Renal pelvis (tissue), 12 donors: Measurements from ENCODE around the gene BRIP1. TPM values are rescaled to one million over a fixed set of nuclear protein-coding genes. Genes with fewer than 3 reads are reported as not detected.
"Not testable (repeated sequence)": the region's sequence is repeated elsewhere in the genome, so short reads cannot be mapped to it uniquely, and the experiment has no call there.

Experiments
- DNase-seq: peaks from one replicate; pipeline ENCODE4 v3.0.0-alpha.2; 2013
- long read RNA-seq, 16 experiments: transcript quantifications; one replicate each; lab custom pipeline, GENCODE V29; 2026
- polyA plus RNA-seq, 3 donors: library from polyadenylated mRNA; unstranded; fragments of 120-200 nt; gene quantifications; one replicate each; pipeline ENCODE4 v1.2.1, GENCODE V29; 2013; ENCODE audit not compliant: insufficient read length in 3 of 3

Gene BRIP1
- polyA plus RNA-seq = 10 to 100 TPM in 2 of 3 donors, 1 to 10 TPM in 1; 9.5 to 14.3 (median 13.0) TPM
- long read RNA-seq, donor 1 = 0 reads
- long read RNA-seq, donor 2 = 0 reads
- long read RNA-seq, donor 3, full-length matches to known transcripts = 1 of 1 reads
- long read RNA-seq, donor 3, partial matches to known transcripts = 0 of 1 reads
- long read RNA-seq, donor 3, other reads (novel, unspliced or antisense) = 0 of 1 reads
- long read RNA-seq, donor 4 = 0 reads
- long read RNA-seq, donor 5 = 0 reads
- long read RNA-seq, donor 6 = 0 reads
- long read RNA-seq, donor 7 = 0 reads
- long read RNA-seq, donor 8 = 0 reads
- long read RNA-seq, donor 9 = 0 reads
- long read RNA-seq, donor 10 = 0 reads
- long read RNA-seq, donor 11 = 0 reads
- long read RNA-seq, donor 12, full-length matches to known transcripts = 2 of 2 reads
- long read RNA-seq, donor 12, partial matches to known transcripts = 0 of 2 reads
- long read RNA-seq, donor 12, other reads (novel, unspliced or antisense) = 0 of 2 reads
- long read RNA-seq, donor 13 = 0 reads
- long read RNA-seq, donor 14 = 0 reads
- long read RNA-seq, donor 15 = 0 reads
- long read RNA-seq, donor 16, full-length matches to known transcripts = 1 of 1 reads
- long read RNA-seq, donor 16, partial matches to known transcripts = 0 of 1 reads
- long read RNA-seq, donor 16, other reads (novel, unspliced or antisense) = 0 of 1 reads

- DNase-seq = peak; percentile 97
Measured at GRCh38 chr17:61862975-61863800, at the start of gene BRIP1. BRIP1 (minus strand) TSS chr17:61863528; CDS start chr17:61861539, 1,989 bp downstream.

- no peak for DNase-seq
Measured at GRCh38 chr17:61908292-61909037, 45.1 kb upstream of the BRIP1 start.

DNA sequence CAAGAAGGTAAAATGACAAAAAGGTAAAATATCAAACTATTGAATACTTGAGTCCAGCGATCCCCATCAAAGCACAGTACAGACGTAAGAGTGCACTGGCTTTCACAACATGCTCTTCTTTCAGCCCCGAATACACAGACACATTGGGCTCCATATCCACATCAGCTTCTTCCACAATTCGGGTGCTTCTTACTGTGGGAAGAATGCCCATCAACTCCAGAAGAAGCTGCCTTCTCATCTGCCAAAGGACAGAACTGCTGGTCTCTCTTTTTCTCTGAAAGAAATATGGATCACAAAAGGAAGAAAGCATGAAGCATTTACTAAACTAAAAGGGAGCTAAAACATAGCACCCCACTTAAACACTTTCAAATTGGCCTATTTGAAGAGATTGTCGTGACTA is 44.0 kb upstream of the BRIP1 start:
- DNase-seq = no peak

DNA sequence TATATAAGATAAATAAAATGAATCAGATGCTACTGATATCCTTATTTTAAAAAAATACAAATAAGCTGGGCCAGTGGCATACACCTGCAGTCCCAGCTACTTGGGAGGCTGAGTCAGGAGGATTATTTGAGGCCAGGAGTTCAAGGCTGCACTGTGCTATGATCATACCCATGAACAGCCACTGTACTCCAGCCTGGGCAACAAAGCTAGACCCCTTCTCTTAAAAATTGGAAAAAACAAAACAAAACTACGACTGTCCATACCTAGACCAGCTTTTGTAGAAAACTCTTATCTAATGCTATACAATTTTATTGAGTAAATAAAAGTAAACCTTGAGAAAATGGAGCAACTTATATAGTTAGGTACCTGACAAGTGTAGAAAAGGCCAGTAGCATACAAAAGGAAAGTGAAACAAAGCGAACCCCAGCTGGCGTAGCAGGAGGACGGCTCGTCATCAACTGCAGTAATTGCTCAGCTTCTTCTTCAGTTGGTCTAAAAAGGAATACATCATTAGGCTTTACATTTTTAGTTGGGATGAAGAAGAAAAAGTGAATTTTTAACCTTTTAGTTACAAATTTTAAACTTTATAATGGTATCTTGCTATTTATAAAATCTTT is 40.9 kb upstream of the BRIP1 start:
- DNase-seq = no peak

DNA sequence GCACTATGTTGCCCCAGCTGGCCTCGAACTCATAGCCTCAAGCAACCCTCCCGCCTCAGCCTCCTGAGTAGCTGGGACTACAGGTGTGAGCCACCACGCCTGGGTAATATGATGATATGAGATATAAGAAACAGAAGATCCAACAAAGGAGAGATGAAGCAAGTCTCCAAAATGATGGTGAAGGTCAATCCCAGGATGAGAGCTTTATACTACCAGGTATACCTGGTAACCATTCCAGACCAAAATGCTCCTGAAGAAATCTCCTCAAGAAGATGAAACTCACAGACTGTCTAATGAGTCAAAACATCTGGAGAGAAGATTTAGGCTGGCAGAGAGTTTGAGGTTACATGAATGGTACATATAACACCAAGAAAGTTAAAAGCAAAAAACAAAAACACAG is 39.9 kb upstream of the BRIP1 start:
- DNase-seq = no peak

DNA sequence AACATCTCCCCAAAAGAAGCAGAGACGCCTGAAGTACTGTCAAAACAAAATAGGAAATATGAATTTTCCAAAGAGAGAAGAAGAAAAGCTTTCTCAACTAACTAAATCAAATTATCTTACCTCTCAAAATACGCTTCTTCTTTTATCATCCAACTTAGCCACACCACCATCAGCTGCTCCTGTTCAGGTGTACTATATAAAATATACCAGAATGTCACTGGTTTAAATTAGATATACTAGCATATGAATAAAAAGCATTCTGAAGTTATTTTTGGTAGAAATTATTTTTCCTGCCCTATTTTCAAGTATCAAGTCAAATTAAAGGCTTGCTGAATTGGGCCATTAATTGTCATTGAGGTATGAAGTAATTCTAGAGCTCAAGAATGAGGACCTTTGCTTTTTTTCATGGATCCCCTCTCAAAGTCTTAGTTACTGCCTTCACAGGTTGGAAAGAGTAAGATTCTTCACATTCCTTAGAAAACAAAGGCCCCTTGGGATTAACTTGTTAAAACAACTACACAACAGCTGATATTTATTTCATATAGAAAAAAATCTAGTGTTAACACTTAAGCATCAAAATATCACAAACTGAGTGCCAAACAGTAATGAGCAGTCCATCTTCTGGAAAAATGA is 34.3 kb upstream of the BRIP1 start:
- DNase-seq = no peak

DNA sequence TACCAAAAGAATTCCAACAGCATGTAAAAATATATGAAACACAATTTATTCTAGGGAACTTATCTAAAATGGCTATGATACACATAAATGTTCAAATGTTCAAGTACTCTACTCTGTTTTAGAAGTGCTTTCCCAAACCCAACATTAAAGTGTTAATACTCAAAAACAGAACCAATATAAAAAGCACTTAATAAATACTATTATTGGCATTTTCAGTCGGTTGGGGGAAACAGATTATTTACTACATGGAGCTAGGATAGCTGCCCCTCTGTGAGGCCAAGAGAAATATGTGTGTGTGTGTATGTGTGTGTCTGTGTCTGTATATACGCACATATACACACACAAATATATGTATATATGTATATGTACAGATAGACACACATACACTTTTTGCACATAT is 32.1 kb upstream of the BRIP1 start:
- DNase-seq = no peak

GRCh38 chr17:61894310-61894709 is 31.0 kb upstream of the BRIP1 start:
- not testable (repeated sequence) for DNase-seq

DNA sequence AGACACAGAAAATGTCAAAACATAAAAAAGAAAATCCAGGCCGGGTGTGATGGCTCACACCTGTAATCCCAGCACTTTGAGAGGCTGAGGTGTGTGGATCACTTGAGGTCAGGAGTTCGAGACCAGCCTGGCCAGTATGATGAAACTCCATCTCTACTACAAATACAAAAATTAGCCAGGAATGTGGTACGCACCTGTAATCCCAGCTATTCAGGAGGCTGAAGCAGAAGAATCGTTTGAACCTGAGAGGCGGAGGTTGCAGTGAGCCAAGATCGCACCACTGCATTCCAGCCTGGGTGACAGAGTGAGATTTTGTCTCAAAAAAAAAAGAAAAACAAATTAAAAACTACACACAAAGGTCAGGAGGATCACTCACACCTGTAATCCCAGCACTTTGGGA is 24.4 kb upstream of the BRIP1 start:
- DNase-seq = not testable (repeated sequence)

GRCh38 chr17:61885865-61886264 is 22.5 kb upstream of the BRIP1 start:
- not testable (repeated sequence) for DNase-seq

DNA sequence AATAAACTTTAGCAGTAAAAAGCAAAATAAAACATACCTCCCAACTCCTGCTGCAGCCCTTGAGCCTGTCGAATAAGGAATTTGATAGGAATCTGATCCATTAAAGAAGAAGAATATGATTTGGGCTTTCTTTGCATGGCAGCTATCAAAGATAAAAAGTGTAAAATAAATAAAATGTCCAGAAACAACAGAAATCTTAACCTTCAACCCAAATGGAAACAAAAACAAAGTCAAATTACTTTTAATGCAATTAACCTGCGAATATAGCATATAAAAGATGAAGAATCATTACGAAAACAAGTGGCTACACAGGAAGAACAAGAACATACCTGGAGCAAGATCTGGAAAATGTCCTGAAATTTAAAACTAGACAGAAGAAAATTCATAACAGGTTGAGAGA is 21.5 kb upstream of the BRIP1 start:
- DNase-seq = no peak

DNA sequence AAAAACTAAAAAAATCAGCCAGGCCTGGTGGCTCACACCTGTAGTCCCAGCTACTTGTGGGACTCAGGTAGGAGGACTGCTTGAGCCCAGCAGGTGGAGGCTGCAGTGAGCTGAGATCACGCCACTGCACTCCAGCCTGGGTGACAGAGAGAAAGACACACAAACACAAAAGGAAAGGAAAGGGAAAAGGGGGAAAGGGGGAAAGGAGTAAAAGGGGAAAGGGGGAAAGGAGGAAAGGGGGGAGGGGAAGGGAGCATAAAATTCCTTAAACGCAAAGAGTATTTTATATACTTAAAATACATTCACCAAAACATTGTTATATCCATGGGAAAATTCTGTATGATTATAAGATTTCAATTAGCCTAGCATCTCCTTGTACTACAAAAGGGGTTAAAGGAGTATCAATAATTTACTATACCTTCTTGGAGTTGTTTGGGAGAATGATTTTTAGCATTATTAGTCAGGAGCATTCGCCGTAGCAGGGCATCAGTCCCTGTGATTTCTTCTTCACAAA is 17.3 kb upstream of the BRIP1 start:
- no peak for DNase-seq

DNA sequence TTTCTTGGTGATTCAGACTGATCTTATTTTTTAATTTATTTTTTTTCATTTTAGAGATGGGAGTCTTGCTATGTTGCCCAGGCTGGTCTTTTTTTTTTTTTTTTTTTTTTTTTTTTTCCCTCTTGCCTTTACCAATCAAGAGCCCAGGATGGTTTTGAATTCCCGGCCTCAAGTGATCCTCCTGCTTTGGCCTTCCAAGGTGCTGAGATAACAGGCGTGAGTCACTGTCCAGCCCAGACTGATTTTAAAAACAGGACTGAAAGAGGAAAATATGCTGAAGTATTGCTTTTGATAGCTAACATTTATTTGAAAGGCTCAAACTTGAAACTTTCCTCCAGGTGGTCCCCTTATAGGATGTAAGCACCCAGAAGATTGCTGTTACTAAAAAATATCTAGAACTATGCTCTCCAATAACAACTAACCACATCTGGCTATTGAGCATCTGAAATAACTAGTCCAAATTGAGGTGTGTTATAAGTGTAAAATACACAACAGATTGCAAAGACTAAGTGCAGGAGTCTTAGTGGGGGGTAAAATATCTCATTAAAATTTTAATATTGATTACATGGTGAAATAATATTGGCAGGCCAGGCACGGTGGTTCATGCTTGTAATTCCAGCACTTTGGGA is 15.8 kb upstream of the BRIP1 start:
- DNase-seq = no peak

GRCh38 chr17:61878520-61878919 is 15.2 kb upstream of the BRIP1 start:
- no peak for DNase-seq

DNA sequence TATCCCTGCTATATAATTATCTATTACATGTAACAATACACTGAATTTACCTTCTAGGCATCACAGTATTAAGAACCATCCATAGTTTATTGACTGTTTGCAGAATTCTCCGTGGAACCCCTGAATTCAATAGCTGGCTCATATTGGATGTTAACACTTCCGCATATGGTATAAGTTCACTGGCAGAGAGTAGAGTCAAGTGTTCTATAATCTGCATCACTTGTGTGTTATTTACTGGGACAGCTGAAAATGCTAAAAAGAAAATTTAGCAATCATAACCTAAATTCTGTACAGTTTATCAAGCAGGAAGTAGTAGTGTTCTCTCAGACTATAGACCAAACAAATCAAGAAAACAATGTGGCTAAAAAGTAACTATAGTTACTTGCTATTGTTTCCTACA is 14.5 kb upstream of the BRIP1 start:
- DNase-seq = no peak

- DNase-seq = no peak
Measured at GRCh38 chr17:61875804-61876203, 12.5 kb upstream of the BRIP1 start.

- DNase-seq = no peak
Measured at GRCh38 chr17:61875285-61875684, 12.0 kb upstream of the BRIP1 start.

DNA sequence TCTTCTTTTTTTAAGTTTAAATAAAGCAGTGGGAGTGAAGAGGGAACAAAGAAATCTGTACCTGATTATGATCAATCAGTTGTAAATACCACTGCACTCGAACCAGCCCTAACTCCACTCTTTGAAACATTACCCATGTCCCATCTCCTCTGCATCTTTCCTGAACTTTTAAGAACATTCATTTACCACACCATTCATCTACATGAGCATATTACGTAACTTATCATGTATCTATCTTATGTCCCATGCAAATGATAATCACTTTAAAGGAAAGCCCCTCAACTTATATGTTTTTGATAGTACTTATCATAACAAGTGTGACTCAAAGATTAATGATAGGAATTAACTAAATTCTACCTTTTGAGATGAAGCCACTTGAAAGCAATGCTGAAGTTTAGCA is 10.7 kb upstream of the BRIP1 start:
- no peak for DNase-seq

DNA sequence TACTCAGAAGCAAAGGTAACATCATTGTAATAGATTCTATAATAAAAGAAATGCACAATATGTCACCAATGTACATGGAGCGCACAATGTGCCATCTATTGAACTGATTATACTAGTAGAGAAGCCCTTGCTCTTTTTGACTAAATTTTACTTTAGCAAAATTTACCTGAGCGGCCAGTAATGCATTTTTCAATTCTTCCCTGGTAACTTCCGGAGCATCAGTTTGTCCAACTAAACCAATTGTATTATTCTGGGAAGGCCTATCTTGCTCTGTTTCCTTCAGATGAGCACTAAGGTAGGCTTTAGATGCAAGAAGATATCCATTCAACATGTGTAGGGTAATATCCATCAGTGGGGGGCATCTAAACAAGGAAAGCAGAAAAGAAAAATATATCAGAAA is 8.8 kb upstream of the BRIP1 start:
- DNase-seq = no peak

GRCh38 chr17:61869138-61869537 is 5.8 kb upstream of the BRIP1 start:
- no peak for DNase-seq
